ENCODE measurements around the gene CYP1B1. TPM values are rescaled to one million over a fixed set of nuclear protein-coding genes. Genes with fewer than 3 reads are reported as not detected.

Gene CYP1B1
- total RNA-seq, 4 donors from 2014 or later = 10.4 to 42.2 (median 18.4) TPM

DNA sequence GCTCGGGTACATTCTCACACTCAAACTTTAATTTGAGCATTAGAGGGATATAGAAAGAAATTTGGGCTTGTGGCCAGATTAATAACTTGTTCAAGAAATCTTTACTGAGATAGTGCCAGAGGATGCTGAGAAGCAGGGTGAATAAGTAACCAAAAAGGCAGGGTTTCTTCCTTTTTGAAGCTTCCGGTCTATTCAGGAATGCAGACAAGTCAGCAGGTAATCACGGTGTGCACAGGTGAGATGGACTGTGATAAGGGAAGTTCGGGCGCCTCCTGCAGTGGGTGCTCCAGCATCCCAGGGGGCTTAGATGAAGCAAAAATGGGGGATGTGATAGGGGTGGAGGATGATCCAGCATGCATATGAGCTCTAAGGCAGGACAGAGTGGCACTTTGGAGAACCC lies 44.9 kb upstream of the CYP1B1 start:
- no peak for TF ChIP-seq POLR2A (IDR thresholded peaks at IDR 0.05)
- TF ChIP-seq, protein P1, sequence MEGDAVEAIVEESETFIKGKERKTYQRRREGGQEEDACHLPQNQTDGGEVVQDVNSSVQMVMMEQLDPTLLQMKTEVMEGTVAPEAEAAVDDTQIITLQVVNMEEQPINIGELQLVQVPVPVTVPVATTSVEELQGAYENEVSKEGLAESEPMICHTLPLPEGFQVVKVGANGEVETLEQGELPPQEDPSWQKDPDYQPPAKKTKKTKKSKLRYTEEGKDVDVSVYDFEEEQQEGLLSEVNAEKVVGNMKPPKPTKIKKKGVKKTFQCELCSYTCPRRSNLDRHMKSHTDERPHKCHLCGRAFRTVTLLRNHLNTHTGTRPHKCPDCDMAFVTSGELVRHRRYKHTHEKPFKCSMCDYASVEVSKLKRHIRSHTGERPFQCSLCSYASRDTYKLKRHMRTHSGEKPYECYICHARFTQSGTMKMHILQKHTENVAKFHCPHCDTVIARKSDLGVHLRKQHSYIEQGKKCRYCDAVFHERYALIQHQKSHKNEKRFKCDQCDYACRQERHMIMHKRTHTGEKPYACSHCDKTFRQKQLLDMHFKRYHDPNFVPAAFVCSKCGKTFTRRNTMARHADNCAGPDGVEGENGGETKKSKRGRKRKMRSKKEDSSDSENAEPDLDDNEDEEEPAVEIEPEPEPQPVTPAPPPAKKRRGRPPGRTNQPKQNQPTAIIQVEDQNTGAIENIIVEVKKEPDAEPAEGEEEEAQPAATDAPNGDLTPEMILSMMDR (IDR thresholded peaks at IDR 0.05) = no peak
- no peak for DNase-seq
- Histone ChIP-seq H3K36me3 (no peaks in the 10 kb centered on the region), H3K4me1 (peaks cover 0 to 15% of the 10 kb centered on the region in 2 donors), H3K27me3 (no peaks in the 10 kb centered on the region), H3K27ac (no peak overlapping the region), H3K9me3 (no peaks in the 10 kb centered on the region), H3K4me3 (replicated peaks in 1 of 3) (no peak overlapping the region)
- WGBS, 2 donors = 89% methylated on average over 5 of the region's 5 CpGs
- intact Hi-C loops (cut with DNase I) = no loop called here

DNA sequence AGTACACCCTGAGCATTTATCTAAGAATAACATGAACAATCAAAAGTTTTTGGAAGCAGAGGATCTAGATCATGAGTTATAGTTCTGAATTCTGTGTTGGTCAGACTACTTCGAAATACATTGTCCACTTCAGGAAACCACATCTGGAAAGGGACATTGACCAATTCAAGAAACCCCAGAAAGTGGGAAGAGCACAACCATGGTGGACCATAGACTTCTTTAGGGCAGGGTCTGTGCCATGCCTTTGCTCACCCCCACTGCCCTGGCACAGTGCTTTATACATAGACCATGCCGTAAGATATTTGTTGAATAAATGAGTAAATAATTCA lies 44.3 kb upstream of the CYP1B1 start:
- TF ChIP-seq, protein P1 (IDR thresholded peaks at IDR 0.05) = no peak
- no peak for TF ChIP-seq POLR2A (IDR thresholded peaks at IDR 0.05)
- Histone ChIP-seq H3K36me3 (no peaks in the 10 kb centered on the region), H3K4me1 (peaks cover 0 to 15% of the 10 kb centered on the region in 2 donors), H3K9me3 (no peaks in the 10 kb centered on the region), H3K27me3 (no peaks in the 10 kb centered on the region), H3K4me3 (replicated peaks in 1 of 3) (no peak overlapping the region), H3K27ac (no peak overlapping the region)
- intact Hi-C loops (cut with DNase I) = no loop called here
- no peak for DNase-seq
- WGBS, 2 donors = 85 to 93% methylated on average over 2 of the region's 2 CpGs

DNA sequence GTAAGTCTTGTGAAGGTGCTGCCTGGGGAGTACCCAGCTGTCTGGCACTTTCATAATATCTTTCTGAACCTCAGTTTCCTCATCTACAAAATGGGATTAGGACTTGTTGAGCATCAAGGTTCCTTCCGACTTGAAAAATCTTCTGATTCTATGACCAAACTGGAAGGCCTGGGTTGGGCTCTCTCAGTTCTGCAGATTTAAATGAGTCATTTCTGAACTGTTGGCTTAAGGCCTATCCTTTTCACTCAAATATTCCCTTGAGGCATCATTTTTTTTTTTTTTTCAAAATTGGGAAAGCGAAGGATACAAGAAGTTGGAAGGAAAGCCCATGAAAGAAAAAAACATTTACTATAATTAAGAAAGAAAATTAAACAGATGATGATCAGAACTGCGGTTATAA lies 40.8 kb upstream of the CYP1B1 start:
- H3K36me3 ChIP-seq = no peaks in the 10 kb centered on the region
- no peaks in the 10 kb centered on the region for H3K27me3 ChIP-seq
- no peaks in the 10 kb centered on the region for H3K9me3 ChIP-seq
- no peak overlapping the region for H3K27ac ChIP-seq
- H3K4me1 ChIP-seq = peaks cover 0 to 6% of the 10 kb centered on the region in 2 donors
- intact Hi-C loops (cut with DNase I) = no loop called here
- TF ChIP-seq, protein P1 (IDR thresholded peaks at IDR 0.05) = no peak
- no peak for TF ChIP-seq POLR2A (IDR thresholded peaks at IDR 0.05)
- 76 to 89% methylated on average over 3 of the region's 3 CpGs for WGBS, 2 donors
- no peak for DNase-seq
- H3K4me3 ChIP-seq (replicated peaks in 1 of 3) = no peak overlapping the region

DNA sequence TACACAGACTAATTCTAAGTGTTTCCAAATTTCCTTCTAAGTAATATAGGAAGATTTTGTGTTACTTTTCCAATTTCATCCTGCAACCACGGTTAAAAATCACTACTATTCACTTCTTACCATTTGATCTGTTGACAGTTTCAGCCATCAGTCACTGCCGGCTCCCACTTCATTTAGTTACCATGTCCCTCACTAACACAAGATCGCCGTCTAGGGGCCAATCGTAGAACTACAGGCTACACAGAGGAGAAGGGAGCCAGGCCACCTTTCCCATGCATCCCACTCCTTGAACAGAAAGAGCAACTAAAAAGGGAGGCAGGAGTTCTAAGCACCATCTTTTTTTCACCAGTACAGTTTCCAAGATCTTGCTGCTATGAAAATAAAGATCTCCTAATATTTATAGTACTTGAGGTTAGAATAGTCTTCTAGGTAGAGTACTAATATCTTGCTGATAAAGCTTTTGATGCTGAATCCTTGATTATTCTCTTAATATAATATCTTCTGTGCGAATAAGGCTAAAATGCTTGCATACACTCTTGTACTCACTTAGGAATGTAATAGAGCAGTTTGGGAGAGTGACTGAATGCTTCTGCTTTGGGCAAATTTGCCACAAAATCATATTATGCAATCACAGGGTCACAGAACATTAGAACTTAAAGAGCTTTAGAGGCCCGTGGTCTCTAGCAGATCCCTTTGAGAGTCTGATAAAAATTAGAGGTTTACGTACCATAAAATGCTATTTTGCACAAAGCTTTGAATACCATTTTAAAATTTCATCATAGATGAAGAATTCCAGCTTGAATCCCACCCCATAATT lies 39.5 kb upstream of the CYP1B1 start:
- no peak overlapping the region for H3K4me3 ChIP-seq (replicated peaks in 1 of 3)
- intact Hi-C loops (cut with DNase I) = no loop called here
- 28 to 29% methylated on average over 8 of the region's 8 CpGs for WGBS, 2 donors

More for the DNA sequence above, 39.5 kb upstream of the CYP1B1 start:
- no peak for TF ChIP-seq POLR2A (IDR thresholded peaks at IDR 0.05)
- TF ChIP-seq, protein P1 (IDR thresholded peaks at IDR 0.05) = peak; percentile 87 to 98 (median 94)
- Histone ChIP-seq H3K27ac (no peak overlapping the region), H3K27me3 (no peaks in the 10 kb centered on the region), H3K36me3 (no peaks in the 10 kb centered on the region), H3K9me3 (no peaks in the 10 kb centered on the region), H3K4me1 (peaks cover 0 to 6% of the 10 kb centered on the region in 2 donors)
- DNase-seq = peak; percentile 85 to 90

All from thyroid gland (tissue), 4 donors.